Effector memory CD4-positive, alpha-beta T cell (primary cell): ENCODE measurements around the gene ADIPOQ.
A peak's percentile ranks its signal among the peaks of the same experiment; 100 is the strongest.
"Not testable (repeated sequence)": the region's sequence is repeated elsewhere in the genome, so short reads cannot be mapped to it uniquely, and the experiment has no call there.

ENCODE experiments used
- DNase-seq, 3 donors: peaks; one replicate each; pipeline ENCODE4 v3.0.0-alpha.2; 2020
- H3K27ac ChIP-seq: 2 replicates; pipeline ENCODE4 v1.7.0; 2013; ENCODE audit warnings: mild to moderate bottlenecking, low read length, moderate library complexity; ENCODE audit not compliant: insufficient read depth, poor library complexity, severe bottlenecking
- H3K27me3 ChIP-seq: replicated peaks from 2 replicates; pipeline ENCODE4 v1.7.0; 2013; ENCODE audit warnings: mild to moderate bottlenecking, low read length; ENCODE audit not compliant: insufficient read depth, control insufficient read depth, poor library complexity, severe bottlenecking
- H3K36me3 ChIP-seq: 2 replicates; pipeline ENCODE4 v1.7.0; 2013; ENCODE audit warnings: mild to moderate bottlenecking, low read length, moderate library complexity; ENCODE audit not compliant: control insufficient read depth, insufficient read depth
- H3K4me1 ChIP-seq: 2 replicates; pipeline ENCODE4 v1.7.0; 2013; ENCODE audit warnings: low read length, mild to moderate bottlenecking; ENCODE audit not compliant: control insufficient read depth, insufficient read depth, poor library complexity, severe bottlenecking
- H3K4me3 ChIP-seq: 2 replicates; pipeline ENCODE4 v1.7.0; 2013; ENCODE audit warnings: low read length, low read depth, mild to moderate bottlenecking; ENCODE audit not compliant: insufficient read depth, poor library complexity, severe bottlenecking
- H3K9me3 ChIP-seq: 2 replicates; pipeline ENCODE4 v1.7.0; 2013; ENCODE audit warnings: mild to moderate bottlenecking, low read length, moderate library complexity; ENCODE audit not compliant: control insufficient read depth

ADIPOQ gene

GRCh38 chr3:186814100-186814499, 28.4 kb upstream of the ADIPOQ start:
- Histone ChIP-seq H3K4me3 (no peak overlapping the region), H3K9me3 (no peaks in the 10 kb centered on the region), H3K4me1 (no peaks in the 10 kb centered on the region), H3K36me3 (no peaks in the 10 kb centered on the region), H3K27ac (no peak overlapping the region), H3K27me3 (no peaks in the 10 kb centered on the region)
- DNase-seq: no peak

- Histone ChIP-seq H3K36me3 (no peaks in the 10 kb centered on the region), H3K27ac (no peak overlapping the region), H3K4me3 (no peak overlapping the region), H3K4me1 (no peaks in the 10 kb centered on the region), H3K27me3 (no peaks in the 10 kb centered on the region), H3K9me3 (no peaks in the 10 kb centered on the region)
- no peak for DNase-seq
Observed at GRCh38 chr3:186815435-186815834, 27.1 kb upstream of the ADIPOQ start.

- no peak overlapping the region for H3K27ac ChIP-seq
- H3K4me3 ChIP-seq: no peak overlapping the region
- no peaks in the 10 kb centered on the region for H3K27me3 ChIP-seq
- no peaks in the 10 kb centered on the region for H3K36me3 ChIP-seq
- H3K4me1 ChIP-seq: no peaks in the 10 kb centered on the region
- no peak for DNase-seq
- H3K9me3 ChIP-seq: no peaks in the 10 kb centered on the region
Observed at GRCh38 chr3:186818516-186818915, 24.0 kb upstream of the ADIPOQ start.

DNA sequence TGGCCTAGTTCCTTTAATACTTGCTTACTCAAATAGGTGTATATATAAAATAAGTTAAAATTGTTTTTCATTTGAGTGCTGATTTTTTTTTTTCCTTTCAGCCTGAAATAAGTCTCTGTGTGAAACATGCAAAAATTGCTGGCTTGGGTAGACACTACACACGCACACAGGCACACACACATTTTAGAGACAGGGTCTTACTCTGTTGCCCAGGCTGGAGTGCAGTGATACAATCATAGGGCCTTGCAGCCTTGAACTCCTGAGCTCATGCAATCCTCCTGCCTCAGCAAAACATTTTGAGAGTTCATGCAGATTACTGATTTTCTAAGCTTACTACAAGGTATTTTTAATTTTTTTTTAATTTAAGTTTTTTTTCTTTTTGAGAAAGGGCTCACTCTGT, 23.6 kb upstream of the ADIPOQ start:
- DNase-seq: no peak
- no peaks in the 10 kb centered on the region for H3K9me3 ChIP-seq
- H3K4me1 ChIP-seq: no peaks in the 10 kb centered on the region
- no peak overlapping the region for H3K4me3 ChIP-seq
- H3K27me3 ChIP-seq: no peaks in the 10 kb centered on the region
- no peaks in the 10 kb centered on the region for H3K36me3 ChIP-seq
- no peak overlapping the region for H3K27ac ChIP-seq

DNA sequence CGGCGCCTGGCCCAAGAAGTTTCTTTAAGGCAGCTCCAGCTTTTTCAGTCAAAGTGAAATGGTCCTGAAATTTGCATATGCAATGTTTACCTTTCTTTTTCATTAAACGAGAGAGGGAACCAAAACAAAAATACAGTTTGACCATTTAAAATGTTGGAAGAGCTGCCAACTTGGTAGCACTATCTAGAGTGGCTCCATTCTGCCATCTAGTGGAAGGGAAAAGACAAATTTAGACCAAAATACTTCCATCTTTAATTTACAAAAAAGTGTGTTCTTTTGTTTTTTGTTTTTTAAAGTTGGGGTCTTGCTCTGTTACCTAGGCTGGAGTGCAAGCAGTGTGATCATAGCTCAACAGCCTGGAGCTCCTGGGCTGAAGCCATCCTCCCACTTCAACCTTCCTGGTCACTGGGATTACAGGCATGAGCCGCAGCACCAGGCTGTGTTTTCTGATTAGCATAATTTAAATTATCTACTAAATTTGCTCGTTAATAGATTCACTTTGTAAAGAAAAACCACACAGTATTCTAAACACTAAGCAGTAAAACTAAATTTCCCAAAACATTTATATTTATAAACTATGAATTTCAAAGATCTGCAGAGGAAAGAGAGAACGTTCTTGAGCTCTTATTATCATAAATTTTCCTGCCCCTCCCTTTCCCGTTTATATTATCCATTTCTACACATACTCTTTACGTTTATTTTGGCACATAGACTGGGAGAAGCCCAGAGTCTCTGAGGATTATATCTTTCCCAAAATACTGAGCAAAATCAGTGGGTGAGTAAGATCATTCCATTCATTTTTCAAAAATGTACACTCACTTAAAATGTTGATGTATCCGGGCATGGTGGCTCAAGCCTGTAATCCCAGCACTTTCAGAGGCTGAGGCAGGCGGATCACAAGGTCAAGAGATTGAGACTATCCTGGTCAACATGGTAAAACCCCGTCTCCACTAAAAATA, 20.8 kb upstream of the ADIPOQ start:
- DNase-seq: no peak
- H3K4me3 ChIP-seq: no peak overlapping the region
- peaks cover 5% of the 10 kb centered on the region for H3K4me1 ChIP-seq
- H3K27me3 ChIP-seq: peaks cover 7% of the 10 kb centered on the region
- H3K27ac ChIP-seq: no peak overlapping the region
- H3K9me3 ChIP-seq: no peaks in the 10 kb centered on the region
- H3K36me3 ChIP-seq: no peaks in the 10 kb centered on the region

GRCh38 chr3:186822388-186822759, 20.1 kb upstream of the ADIPOQ start:
- H3K36me3 ChIP-seq, H3K4me3 ChIP-seq, H3K27ac ChIP-seq, H3K4me1 ChIP-seq, H3K9me3 ChIP-seq, H3K27me3 ChIP-seq, DNase-seq: not testable (repeated sequence)

DNA sequence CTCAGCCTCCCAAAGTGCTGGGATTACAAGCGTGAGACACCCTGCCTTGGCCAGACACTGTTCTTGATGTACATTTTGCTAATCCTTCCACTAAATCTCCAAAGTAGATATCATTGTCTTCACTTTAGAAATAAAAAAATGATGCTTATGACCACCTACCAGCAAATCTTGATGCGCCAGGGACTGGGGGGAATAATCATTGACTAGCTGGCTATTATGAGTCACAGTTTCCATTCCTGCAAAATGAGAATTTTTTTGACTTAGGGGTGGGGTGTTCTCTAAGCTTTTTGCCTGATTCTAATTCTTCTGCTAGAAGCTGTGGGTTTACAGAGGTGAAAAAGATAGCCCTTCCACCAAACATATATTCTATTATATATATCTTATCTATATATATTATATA, 19.1 kb upstream of the ADIPOQ start:
- Histone ChIP-seq H3K9me3 (no peaks in the 10 kb centered on the region), H3K27me3 (peaks cover 8% of the 10 kb centered on the region), H3K36me3 (no peaks in the 10 kb centered on the region), H3K4me1 (peaks cover 9% of the 10 kb centered on the region), H3K4me3 (no peak overlapping the region), H3K27ac (no peak overlapping the region)
- no peak for DNase-seq

DNA sequence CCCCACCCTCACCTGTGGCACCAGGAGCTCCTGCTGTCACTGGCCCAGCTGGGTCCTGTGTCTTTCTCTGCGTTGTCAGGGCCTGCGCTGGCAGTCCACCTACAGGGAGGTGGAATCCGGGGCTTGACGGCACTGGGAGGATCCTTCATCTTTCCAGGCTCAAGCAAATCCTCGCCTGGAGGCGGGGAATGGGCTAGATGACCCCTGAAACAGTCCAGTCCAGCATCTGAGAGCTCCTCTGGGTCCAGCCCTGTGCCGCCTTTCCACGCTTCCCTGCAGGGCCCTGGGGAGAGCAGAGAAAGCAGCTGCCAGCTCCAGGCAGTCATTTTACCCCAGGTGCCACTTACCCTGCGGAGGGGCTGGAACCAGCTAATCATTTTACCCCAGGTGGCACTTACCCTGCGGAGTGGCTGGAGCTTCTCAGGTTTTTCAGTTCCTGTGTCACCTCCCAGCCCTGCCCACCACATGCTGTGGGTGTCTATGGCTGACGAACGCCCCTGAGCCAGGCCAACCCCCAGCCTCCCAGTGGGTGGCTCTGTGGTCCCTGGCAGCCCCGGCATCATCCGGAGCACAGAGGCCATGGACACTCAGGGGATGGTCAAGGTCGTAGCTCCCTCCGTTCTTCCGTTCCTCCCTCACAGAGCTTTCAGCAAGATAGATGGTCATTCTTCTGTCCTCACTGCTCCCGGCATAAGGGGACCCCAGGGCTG, 17.9 kb upstream of the ADIPOQ start:
- no peak for DNase-seq
- Histone ChIP-seq H3K4me1 (peaks cover 9% of the 10 kb centered on the region), H3K4me3 (no peak overlapping the region), H3K27ac (no peak overlapping the region), H3K36me3 (no peaks in the 10 kb centered on the region), H3K27me3 (peaks cover 8% of the 10 kb centered on the region), H3K9me3 (no peaks in the 10 kb centered on the region)

DNA sequence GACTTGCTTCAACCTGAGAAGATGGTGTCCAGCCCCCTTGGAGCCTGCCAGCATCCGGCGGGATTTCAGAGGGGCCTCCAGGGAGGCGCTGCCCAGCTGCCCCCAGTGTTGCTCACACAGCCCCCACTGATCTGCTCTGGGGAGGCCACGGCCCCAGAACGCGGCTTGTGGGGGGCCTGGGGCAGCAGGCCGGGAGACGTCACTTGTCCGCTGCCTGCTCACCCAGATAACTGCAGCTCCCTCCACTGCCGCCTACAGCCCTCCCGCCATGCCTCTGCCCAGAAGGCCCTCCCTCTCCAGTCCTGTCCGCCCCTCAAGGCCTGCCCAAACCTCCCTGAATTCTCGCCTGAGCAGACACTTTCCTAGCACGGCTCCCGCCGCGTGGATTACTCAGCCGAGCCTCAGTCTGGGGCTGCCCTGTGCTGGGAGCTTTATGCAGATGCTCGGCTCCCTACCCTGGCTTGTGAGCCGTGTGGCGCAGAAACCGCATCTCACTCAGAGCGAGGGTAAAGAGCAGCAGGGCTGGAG, 17.2 kb upstream of the ADIPOQ start:
- no peak for DNase-seq
- Histone ChIP-seq H3K9me3 (no peaks in the 10 kb centered on the region), H3K36me3 (no peaks in the 10 kb centered on the region), H3K27ac (no peak overlapping the region), H3K4me1 (peaks cover 9% of the 10 kb centered on the region), H3K4me3 (no peak overlapping the region), H3K27me3 (peaks cover 11% of the 10 kb centered on the region)

GRCh38 chr3:186825872-186826409, 16.6 kb upstream of the ADIPOQ start:
- Histone ChIP-seq H3K4me3 (peak overlapping the region; percentile 66), H3K27me3 (peaks cover 11% of the 10 kb centered on the region), H3K9me3 (no peaks in the 10 kb centered on the region), H3K27ac (no peak overlapping the region), H3K4me1 (peaks cover 9% of the 10 kb centered on the region), H3K36me3 (no peaks in the 10 kb centered on the region)
- no peak for DNase-seq
